HEK293T (cell line): ENCODE measurements around the gene PPP1R14C.

ENCODE experiments used
- FOXM1 ChIP-seq: fragments of 450-650 bp; IDR thresholded peaks from 2 replicates; pipeline ENCODE4 v1.6.1; 2017; ENCODE audit warnings: mild to moderate bottlenecking, borderline replicate concordance
- SP1 ChIP-seq: fragments of 450-650 bp; IDR thresholded peaks from 2 replicates; pipeline ENCODE4 v1.6.1; 2017

DNA sequence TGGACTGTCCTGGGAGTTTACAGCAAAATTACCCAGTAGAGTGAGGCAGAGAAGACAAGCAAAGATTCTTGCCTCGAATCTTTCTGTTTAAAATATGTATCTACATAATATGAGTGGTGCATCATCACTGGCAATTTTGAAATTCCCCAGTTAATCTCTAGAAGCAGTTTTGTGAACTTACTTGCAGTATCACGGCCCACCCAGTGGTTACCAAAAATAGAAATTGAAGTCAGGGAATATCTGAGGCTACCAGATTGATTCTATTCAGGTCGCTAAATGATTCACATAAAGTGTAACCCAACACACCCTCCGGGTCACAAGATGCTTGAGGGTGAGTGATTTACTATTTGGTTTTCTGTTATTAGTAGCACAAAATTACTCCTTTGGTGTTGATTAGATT lies 111.9 kb downstream of the PPP1R14C start:
- TF ChIP-seq FOXM1 (no peak), SP1 (no peak)
